Skin epidermis (tissue), 12 donors: ENCODE results near the gene PTPRE.

ENCODE experiments used
- H3K27ac ChIP-seq, 21 experiments: fragments of 200-600 bp; sonication (generic) in 11 of 21; one replicate each; pipeline ENCODE4 v1.5.0; 2020; ENCODE audit warnings: mild to moderate bottlenecking in 3 of 21, inconsistent platforms in 2 of 21, moderate library complexity in 2 of 21
- H3K4me3 ChIP-seq, 7 experiments: fragments of 200-600 bp; sonication (generic) in 2 of 7; one replicate each; pipeline ENCODE4 v1.5.0; 2020; ENCODE audit warnings: inconsistent platforms in 2 of 7, mild to moderate bottlenecking in 2 of 7, moderate library complexity in 1 of 7

PTPRE gene

DNA sequence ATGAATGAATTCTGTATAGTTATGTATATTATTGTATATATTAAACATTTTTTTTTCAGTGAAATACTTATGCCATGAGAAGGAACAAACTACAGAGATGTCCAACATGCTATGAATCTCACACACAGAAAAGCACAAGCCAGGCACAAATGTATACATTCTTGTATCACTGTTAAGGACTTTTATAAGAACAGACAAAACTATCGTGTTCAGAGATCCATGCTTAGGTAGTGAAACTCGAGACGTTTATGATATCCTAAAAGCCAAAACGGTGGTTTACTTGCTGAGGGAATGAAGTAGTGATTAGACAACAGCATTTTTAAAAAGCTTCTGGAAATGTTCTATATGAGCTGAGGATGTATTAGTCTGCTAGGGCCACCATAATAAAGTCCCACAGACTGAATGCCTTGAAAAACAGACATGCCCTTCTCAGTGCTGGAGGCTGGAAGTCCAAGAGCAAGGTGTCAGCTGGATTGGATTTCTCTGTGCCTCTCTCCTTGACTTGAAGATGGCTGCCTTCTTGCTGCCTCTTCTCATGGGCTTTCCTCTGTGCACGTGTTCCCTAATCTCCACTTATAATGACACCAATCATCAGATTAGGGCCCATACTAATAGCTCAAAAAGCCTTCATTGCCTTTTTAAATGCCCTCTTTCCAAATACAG lies 215.0 kb downstream of the PTPRE start:
- Histone ChIP-seq H3K4me3 (no peak overlapping the region), H3K27ac (peak overlapping the region in 1 of 21 experiments; percentile 45)

DNA sequence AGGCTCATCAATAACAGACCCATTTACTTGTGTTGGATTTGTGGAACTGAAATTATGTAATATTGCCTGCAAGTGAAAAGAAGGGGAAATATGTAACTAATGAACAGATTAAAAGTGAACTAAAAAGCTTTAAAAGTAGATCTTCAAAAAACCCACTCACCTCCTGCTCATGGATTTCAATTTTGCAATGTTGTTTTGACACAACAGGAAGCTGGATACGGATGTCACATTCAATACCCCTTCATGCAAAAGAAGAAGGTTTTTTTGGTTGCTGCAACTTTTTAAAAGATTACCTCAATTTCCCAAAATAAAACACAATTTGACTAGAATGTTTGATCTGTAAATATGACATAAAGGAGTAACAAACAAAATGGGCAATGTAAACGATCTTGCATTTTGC lies 216.0 kb downstream of the PTPRE start:
- H3K27ac ChIP-seq, result peak overlapping the region in 1 of 21 experiments; percentile 45
- no peak overlapping the region for H3K4me3 ChIP-seq

DNA sequence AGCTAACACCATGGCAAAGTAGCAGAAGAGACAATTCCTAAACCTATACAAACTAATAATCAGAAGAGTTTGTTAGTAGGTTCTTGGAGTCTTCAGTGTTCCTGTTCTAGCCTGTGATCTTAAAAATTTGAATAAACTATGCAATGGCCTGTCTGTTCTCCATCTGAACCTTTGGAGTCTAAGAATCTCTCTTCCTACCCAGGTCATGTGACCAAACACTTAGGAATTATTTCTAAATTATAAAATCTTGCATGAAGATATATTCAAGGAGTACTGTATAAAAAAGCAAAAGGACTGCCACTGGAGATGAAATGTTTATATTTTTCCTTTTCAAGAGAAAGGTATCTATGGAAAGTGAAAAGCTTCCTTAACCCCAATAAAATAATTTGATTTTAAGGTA lies 216.9 kb downstream of the PTPRE start:
- peak overlapping the region in 1 of 21 experiments; percentile 45 for H3K27ac ChIP-seq
- H3K4me3 ChIP-seq, result no peak overlapping the region

DNA sequence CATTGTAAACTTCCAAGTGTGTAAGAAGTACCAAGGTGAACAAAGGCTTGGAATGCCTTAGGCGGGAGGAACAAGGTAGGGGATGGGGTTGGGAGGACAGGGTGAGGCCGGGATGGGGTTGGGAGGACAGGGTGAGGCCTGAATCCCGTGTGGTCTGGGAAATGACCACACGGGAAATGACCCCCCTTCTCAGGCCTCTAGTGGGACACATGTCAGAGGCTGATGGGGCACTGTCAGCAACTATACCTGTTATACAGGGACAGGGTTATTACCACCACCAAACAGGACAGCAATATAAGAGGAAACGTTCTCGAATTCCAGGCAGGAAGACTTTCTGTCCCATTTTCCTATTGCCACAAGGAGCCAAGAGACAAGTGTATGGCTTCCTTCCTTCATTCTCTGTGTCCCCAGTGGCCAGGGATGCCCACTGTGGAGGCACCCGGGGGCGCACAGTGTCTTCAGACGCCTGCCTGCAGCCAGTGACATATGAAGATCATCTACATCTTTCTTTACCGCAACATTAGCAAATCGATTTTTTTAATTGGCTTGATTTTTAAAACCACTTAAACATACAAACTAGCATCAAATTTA lies 218.0 kb downstream of the PTPRE start:
- H3K27ac ChIP-seq, result peak overlapping the region in 1 of 21 experiments; percentile 75
- H3K4me3 ChIP-seq, result peak overlapping the region in 6 of 7 experiments; percentile 52 to 84 (median 67)

DNA sequence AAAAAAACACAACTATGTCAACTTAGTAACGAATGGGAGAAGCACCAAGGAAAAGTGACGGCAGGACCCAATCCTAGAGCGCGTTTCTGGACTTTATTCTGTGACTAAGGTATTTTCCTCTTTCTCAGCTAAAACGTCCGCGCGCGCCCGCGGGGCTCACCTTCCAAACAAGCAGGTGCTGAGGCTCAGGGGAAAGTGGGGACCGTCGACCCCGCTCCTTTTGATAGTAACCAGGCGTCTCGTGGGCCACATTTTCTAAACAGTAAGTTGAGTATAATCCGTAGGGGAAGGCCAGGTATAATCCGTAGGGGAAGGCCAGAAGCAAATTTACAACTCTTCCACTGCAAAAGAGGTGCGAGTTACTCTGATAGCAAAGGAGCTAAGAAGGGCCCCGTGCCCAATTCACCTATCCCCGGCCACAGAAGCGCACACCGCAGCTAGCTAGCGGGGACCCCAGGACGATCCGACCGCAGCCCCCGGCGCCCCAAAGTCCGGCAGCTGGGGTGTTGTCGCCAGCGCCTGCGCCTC lies 218.6 kb downstream of the PTPRE start:
- H3K27ac ChIP-seq, result peak overlapping the region in 7 of 21 experiments; percentile 1 to 75 (median 46)

DNA sequence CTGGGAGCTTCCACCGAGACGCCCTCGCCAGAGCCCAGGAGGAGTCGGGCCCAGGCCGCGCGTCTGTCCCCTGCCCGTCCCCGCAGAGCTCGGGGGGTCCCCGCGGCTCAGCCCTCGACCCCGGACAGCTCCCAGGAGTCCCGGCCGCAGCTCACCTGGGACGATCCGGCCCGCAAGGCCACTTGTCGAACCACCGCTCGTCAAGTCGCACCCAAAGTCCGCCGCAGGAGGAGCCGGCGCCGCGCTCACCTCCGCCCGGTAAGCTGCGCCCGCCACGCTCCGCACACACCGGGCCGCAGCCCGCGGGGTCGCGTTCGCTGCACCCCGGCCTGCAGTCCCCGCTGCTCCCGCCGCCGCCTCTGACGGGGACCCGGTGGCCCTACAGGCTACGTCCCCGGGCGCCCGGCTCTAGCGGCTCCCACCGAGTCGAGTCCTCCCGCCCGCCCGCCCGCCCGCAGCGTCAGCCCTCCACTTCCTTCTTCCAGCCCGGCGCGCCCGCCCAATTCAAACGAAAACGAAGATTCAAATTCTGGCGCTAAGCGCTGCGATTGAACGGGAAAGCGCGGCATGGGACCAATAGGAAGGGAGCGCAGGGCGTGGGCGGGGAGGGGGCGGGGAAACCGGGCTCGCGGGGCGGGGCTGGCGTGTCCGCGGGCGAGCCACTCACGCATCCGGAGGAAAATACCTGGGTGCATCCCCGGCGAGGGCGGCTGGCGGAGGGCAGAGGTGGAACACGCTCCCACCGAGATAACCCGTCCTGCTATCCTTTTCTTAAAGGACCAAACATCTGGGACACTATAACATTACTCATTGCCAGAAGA lies 219.3 kb downstream of the PTPRE start, which contains the start of gene MKI67:
Gene MKI67, minus strand, starts transcription at position 480 of the 821 bp plus-strand sequence. CDS start 756 bp downstream, outside the sequence.
- peak within 1 kb of the TSS; percentile 52 to 84 (median 68) for H3K4me3 ChIP-seq
- peak within 1 kb of the TSS in 11 of 21 experiments; percentile 1 to 75 (median 56) for H3K27ac ChIP-seq

More for the DNA sequence above, 218.6 kb downstream of the PTPRE start:
- peak overlapping the region; percentile 52 to 84 (median 68) for H3K4me3 ChIP-seq

DNA sequence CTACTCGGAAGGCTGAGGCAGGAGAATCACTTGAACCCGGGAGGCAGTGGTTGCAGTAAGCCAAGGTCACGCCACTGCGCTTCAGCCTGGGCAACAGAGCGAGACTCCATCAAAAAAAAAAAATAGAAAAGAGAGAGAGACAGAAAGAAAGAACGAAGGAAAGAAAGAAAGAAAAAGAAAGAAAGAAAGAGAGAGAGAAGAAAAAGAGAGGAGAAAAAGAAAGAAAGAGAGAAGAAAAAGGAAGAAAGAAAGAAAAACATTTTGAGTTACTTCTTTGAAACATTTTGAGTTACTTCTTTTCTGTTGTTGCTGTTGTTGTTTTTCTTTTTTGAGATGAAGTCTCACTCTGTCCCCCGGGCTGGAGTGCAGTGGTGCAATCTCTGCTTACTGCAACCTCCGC lies 221.7 kb downstream of the PTPRE start:
- Histone ChIP-seq H3K4me3 (no peak overlapping the region), H3K27ac (no peak overlapping the region)

DNA sequence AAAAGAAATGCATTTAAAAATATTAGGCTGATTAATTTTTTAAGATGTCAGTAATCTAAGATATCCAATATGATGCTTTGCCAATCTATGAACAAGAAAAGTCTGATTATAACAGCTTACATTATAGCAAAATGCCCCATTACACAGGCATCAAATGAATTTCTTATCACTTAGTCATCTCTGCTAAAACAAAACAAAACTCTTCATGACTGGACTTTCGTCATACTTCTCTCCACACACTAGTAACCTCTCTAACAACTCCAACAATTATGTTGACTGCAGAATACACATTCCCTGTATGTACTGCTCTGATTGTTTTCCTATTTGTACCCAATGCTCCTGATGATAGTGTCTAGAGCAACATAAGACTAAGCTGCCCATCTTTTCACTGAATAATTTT lies 223.1 kb downstream of the PTPRE start:
- no peak overlapping the region for H3K4me3 ChIP-seq
- no peak overlapping the region for H3K27ac ChIP-seq
